Measurements from ENCODE around the gene MAD2L1. TPM values are rescaled to one million over a fixed set of nuclear protein-coding genes. Genes with fewer than 3 reads are reported as not detected.

The MAD2L1 gene
- total and polyA plus RNA-seq, 2 experiments from 2014 or later: 80.2 to 139 TPM

- TF ChIP-seq ZNF462 (CRISPR knock-in tag; IDR thresholded peaks at IDR 0.05) (no peak), NANOG (IDR thresholded peaks at IDR 0.05; ENCODE audit: borderline replicate concordance) (no peak)
Measured at GRCh38 chr4:120079839-120080520, 13.3 kb upstream of the MAD2L1 start (continued).

- H3F3A ChIP-seq (replicated peaks; ENCODE audit: low read depth): no peaks in the 10 kb centered on the region
- H3K27ac ChIP-seq (ENCODE audit: low read depth): no peak overlapping the region
- Mint-ChIP-seq H3K36me3 (ENCODE audit: low read depth) (0 out of 3 replicates have a peak, but pooled peaks cover 4% of the 10 kb centered on the region), H3K9me3 (peaks cover 4% of the 10 kb centered on the region), H3K27me3 (ENCODE audit: insufficient read depth, low read depth, poor library complexity) (no peaks in the 10 kb centered on the region), H3K4me3 (no peak overlapping the region), H3K4me1 (peaks cover 10% of the 10 kb centered on the region), H3K27ac (no peak overlapping the region)
- no peaks in the 10 kb centered on the region; the same call in 1 of the 2 replicates for H3K36me3 ChIP-seq (ENCODE audit: insufficient read depth)
- ATAC-seq (no peak), DNase-seq (ENCODE audit: low spot score) (no peak)
- no peak overlapping the region for H3K4me3 ChIP-seq
- TF ChIP-seq STAT1 (IDR thresholded peaks at IDR 0.05; ENCODE audit: unreplicated experiment) (no peak), EZH2phosphoT487 (IDR thresholded peaks at IDR 0.05; ENCODE audit: unreplicated experiment) (no peak), POLR2AphosphoS5 (IDR thresholded peaks at IDR 0.05; ENCODE audit: low read depth) (no peak)
- H3K4me2 ChIP-seq: no peak overlapping the region
- no peaks in the 10 kb centered on the region for H3K79me2 ChIP-seq (replicated peaks; ENCODE audit: insufficient read depth)
- H3K9me2 ChIP-seq (ENCODE audit: insufficient read depth): no peaks in the 10 kb centered on the region
- no peaks in the 10 kb centered on the region for H3K27me3 ChIP-seq (ENCODE audit: insufficient read depth)
- peaks cover 17% of the 10 kb centered on the region for H3K4me1 ChIP-seq (ENCODE audit: insufficient read depth)
- H4K20me1 ChIP-seq (replicated peaks; ENCODE audit: insufficient read depth): no peaks in the 10 kb centered on the region
- H2AFZ ChIP-seq: no peak overlapping the region
Measured at GRCh38 chr4:120078216-120078615, 11.6 kb upstream of the MAD2L1 start.

Data from GM23338 (cell line).